ENCODE data around the gene TAOK3.

DNA sequence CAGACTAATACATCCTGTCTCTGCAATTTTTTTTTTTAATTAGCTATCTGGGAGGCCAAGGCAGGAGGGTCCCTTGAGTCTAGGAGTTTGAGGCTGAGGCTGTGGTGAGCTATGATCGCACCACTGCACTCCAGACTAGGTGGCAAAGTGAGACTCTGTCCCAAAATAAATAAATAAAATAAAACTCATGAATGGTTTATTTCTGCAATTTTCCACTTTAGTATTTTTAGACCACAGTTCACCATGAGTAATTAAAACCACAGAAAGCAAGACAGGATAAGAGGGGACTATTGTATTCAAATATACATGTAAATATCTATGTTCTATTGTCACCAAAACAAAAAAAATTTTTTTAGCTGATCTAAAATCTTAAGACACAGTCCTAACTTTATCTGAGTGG, 17.8 kb downstream of the TAOK3 start:
- TF ChIP-seq, protein P1, sequence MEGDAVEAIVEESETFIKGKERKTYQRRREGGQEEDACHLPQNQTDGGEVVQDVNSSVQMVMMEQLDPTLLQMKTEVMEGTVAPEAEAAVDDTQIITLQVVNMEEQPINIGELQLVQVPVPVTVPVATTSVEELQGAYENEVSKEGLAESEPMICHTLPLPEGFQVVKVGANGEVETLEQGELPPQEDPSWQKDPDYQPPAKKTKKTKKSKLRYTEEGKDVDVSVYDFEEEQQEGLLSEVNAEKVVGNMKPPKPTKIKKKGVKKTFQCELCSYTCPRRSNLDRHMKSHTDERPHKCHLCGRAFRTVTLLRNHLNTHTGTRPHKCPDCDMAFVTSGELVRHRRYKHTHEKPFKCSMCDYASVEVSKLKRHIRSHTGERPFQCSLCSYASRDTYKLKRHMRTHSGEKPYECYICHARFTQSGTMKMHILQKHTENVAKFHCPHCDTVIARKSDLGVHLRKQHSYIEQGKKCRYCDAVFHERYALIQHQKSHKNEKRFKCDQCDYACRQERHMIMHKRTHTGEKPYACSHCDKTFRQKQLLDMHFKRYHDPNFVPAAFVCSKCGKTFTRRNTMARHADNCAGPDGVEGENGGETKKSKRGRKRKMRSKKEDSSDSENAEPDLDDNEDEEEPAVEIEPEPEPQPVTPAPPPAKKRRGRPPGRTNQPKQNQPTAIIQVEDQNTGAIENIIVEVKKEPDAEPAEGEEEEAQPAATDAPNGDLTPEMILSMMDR (IDR thresholded peaks at IDR 0.05): no peak
- TF ChIP-seq POLR2A (IDR thresholded peaks at IDR 0.05; ENCODE audit: low read depth) (no peak), EP300 (IDR thresholded peaks at IDR 0.05) (no peak)

All from esophagus muscularis mucosa (tissue), 4 donors.